Measurements from ENCODE around the gene IFT25.
A peak's percentile ranks its signal among the peaks of the same experiment; 100 is the strongest.
"Not testable (repeated sequence)": the region's sequence is repeated elsewhere in the genome, so short reads cannot be mapped to it uniquely, and the experiment has no call there.

Gene IFT25

GRCh38 chr1:53945433-53946251 is at the start of gene IFT25:
IFT25 (minus strand) TSS chr1:53945699; CDS start chr1:53940082, 5,617 bp downstream.
- Histone ChIP-seq H4K20me1 (peaks cover 33% of the 10 kb centered on the region), H3K9me3 (no peaks in the 10 kb centered on the region), H3K4me2 (peak within 1 kb of the TSS; percentile 95), H3K4me3 (peak within 1 kb of the TSS; percentile 83), H3K9ac (peak within 1 kb of the TSS; percentile 81), H3K4me1 (peaks cover 53% of the 10 kb centered on the region), H3K36me3 (0 out of 2 replicates have a peak, but pooled peaks cover 14% of the 10 kb centered on the region), H3K27me3 (no peaks in the 10 kb centered on the region), H3K27ac (peak within 1 kb of the TSS; percentile 76)
- no peak for TF ChIP-seq Cebpa-rat (IDR thresholded peaks at IDR 0.05)

DNA sequence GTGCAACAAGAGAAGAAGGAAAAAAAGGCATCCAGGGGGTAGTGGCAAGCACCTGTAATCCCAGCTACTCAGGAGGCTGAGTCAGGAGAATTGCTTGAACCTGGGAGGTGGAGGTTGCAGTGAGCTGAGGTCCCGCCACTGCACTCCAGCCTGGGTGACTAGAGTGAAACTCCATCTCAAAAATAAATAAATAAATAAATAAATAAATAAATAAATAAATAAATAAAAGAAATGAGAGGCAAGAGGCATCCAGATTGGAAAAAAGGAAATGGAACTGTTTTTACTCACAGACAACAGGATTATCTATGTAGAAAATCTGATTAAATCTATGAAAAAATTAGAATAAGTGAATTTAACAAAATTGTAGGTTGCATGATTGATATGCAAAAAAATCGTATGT is 49.0 kb upstream of the IFT25 start:
- H3K4me2 ChIP-seq, H3K27ac ChIP-seq, H3K4me3 ChIP-seq, H3K36me3 ChIP-seq, H3K4me1 ChIP-seq, H3K27me3 ChIP-seq, H3K9ac ChIP-seq, H4K20me1 ChIP-seq: not testable (repeated sequence)
- H3K9me3 ChIP-seq: peaks cover 21% of the 10 kb centered on the region

DNA sequence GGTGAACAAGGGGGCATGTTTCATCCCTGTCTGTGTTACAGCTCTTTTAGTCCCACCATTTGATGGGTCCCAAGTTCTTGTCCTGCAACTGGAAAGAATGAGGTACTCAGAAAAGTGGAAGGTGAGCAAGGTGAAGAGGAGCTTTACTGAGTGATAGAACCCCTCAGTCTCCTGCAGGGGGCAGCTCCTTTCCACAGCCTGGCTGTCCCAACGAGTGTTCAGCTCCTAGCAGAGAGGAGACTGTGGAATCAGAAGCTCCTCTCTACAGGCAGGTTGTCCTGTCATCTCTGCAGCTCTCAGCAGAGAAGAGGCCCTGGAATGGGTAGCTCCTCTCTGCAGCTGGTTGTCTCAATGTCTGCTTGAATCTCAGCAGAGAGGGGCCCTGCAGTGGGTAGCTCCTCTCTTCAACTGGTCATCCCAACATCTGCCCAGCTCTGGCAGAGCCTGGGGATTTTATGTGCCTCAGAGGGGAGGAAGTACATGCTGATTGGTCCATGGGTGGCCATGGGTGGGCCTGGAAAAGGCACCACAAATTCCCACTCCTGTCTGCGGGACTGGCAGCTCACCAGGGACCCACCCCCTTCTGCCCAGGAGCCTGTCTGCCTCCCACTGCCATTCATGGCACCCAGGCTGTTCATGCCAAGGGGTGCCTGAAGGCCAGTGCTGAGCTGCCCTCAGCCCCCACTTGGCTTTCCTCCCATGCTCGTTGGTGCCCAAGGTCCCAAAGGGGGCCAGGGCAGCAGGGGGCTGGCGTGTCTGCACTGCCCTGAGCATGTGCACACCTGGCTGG is 46.8 kb upstream of the IFT25 start:
- Histone ChIP-seq H3K4me3 (peak overlapping the region; percentile 18; the same call in 1 of the 2 replicates), H3K36me3 (no peaks in the 10 kb centered on the region), H3K4me2 (no peak overlapping the region), H4K20me1 (no peaks in the 10 kb centered on the region), H3K4me1 (no peaks in the 10 kb centered on the region), H3K9me3 (peaks cover 21% of the 10 kb centered on the region), H3K9ac (no peak overlapping the region), H3K27me3 (no peaks in the 10 kb centered on the region), H3K27ac (no peak overlapping the region)
- no peak for TF ChIP-seq Cebpa-rat (IDR thresholded peaks at IDR 0.05)

DNA sequence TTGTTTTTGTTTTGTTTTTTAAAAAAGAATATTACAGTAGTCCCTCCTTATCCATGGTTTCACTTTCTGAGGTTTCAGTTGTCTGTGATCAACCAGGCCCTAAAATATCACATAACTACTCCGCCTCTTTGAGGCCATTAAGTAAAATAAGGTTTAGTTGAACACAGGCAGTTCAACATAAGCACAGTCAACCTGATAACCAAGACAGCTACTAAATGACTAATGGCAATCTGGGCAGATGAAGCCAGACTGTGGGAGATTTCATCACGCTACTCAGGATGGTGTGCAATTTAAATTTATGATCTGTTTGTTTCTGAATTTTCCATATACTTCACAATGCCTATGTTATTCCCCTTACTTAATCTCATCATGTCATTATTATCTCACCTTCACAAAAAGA is 42.4 kb upstream of the IFT25 start:
- H3K4me1 ChIP-seq: no peaks in the 10 kb centered on the region
- no peaks in the 10 kb centered on the region for H4K20me1 ChIP-seq
- TF ChIP-seq Cebpa-rat (IDR thresholded peaks at IDR 0.05): no peak
- no peak overlapping the region for H3K27ac ChIP-seq
- no peaks in the 10 kb centered on the region for H3K27me3 ChIP-seq
- no peak overlapping the region for H3K9ac ChIP-seq
- no peak overlapping the region for H3K4me3 ChIP-seq
- H3K9me3 ChIP-seq: peaks cover 18% of the 10 kb centered on the region
- no peaks in the 10 kb centered on the region for H3K36me3 ChIP-seq
- no peak overlapping the region for H3K4me2 ChIP-seq

DNA sequence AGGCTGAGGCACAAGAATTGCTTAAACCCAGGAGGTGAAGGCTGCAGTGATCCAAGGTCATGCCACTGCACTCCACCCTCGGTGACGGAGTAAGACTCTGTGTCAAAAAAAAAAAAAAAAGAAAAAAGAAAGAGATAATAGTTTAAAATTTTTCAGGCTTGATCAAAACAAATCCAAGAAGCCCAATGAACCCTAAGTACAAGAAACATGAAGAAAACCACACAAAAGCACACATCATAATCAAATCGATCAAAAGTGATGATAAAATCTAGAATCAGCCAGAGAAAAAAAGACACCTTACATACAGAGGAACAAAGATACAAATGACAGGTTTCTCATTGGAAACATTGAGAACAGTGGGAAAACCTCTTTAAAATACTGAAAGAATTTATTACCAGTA is 41.0 kb upstream of the IFT25 start:
- no peaks in the 10 kb centered on the region for H4K20me1 ChIP-seq
- no peak overlapping the region for H3K4me2 ChIP-seq
- no peak overlapping the region for H3K27ac ChIP-seq
- H3K4me3 ChIP-seq: no peak overlapping the region
- peaks cover 4% of the 10 kb centered on the region for H3K9me3 ChIP-seq
- H3K27me3 ChIP-seq: no peaks in the 10 kb centered on the region
- no peak overlapping the region for H3K9ac ChIP-seq
- peaks cover 8% of the 10 kb centered on the region; the same call in 1 of the 2 replicates for H3K4me1 ChIP-seq
- TF ChIP-seq Cebpa-rat (IDR thresholded peaks at IDR 0.05): no peak
- H3K36me3 ChIP-seq: no peaks in the 10 kb centered on the region

- no peak overlapping the region for H3K27ac ChIP-seq
- H4K20me1 ChIP-seq: no peaks in the 10 kb centered on the region
- no peaks in the 10 kb centered on the region for H3K9me3 ChIP-seq
- no peak for TF ChIP-seq Cebpa-rat (IDR thresholded peaks at IDR 0.05)
- H3K27me3 ChIP-seq: no peaks in the 10 kb centered on the region
- peaks cover 18% of the 10 kb centered on the region for H3K4me1 ChIP-seq
- H3K9ac ChIP-seq: no peak overlapping the region
- H3K36me3 ChIP-seq: no peaks in the 10 kb centered on the region
- no peak overlapping the region for H3K4me2 ChIP-seq
- no peak overlapping the region for H3K4me3 ChIP-seq
Measured at GRCh38 chr1:53984726-53985125, 39.2 kb upstream of the IFT25 start.

DNA sequence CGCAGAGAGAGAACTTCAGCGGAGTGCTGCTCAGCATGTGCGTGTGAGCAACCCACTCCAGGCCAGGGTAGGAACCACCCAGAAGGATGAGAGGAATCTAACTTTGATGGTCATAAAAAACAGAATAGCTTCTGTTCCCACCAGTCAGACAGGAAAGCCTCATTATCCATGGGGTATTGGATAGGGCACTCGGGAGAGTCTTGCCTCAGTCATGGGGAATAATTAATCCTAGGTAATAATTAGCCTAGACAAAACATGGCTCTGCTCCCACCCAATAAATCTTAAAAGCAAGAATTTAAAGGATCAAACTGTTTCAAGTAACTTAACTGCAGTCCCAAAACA is 37.2 kb upstream of the IFT25 start:
- H3K27ac ChIP-seq: no peak overlapping the region
- H4K20me1 ChIP-seq: no peaks in the 10 kb centered on the region
- peaks cover 28% of the 10 kb centered on the region for H3K4me1 ChIP-seq
- TF ChIP-seq Cebpa-rat (IDR thresholded peaks at IDR 0.05): no peak
- H3K4me2 ChIP-seq: no peak overlapping the region
- H3K9me3 ChIP-seq: no peaks in the 10 kb centered on the region
- no peaks in the 10 kb centered on the region for H3K36me3 ChIP-seq
- H3K27me3 ChIP-seq: no peaks in the 10 kb centered on the region
- H3K9ac ChIP-seq: no peak overlapping the region
- H3K4me3 ChIP-seq: no peak overlapping the region

DNA sequence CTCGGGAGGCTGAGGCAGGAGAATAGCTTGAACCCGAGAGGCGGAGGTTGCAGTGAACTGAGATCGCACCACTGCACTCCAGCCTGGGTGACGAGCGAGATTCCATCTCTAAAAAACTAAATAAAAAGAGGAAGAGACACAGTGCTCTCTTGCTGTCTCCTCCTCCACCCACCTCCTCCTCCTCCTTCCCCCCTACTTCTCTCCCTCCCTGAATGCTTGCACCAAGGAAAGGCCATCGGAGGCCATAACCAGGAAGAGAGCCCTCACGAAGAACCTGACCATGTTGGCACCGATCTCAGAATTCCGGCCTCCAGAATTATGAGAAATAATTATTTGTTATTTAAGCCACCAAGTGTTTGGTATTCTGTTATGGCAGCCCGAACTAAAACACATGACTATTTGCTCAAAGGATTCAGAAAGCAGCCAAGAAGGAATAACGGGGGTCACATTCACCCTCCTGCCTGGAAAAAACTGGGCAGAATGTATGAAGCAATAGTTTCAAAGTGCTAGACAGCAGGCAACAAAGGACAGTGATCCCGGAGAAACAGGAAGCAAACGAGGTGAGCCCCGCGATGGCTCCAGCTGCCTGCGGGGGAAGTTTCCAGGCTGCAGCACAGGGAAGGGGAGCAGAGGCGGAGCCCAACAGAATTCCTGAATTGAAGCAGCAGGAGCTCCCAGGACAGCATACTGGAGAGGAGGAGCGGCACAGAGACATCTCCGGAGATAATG is 36.7 kb upstream of the IFT25 start:
- peaks cover 28% of the 10 kb centered on the region for H3K4me1 ChIP-seq
- no peaks in the 10 kb centered on the region for H3K27me3 ChIP-seq
- H3K9ac ChIP-seq: no peak overlapping the region
- no peak overlapping the region for H3K27ac ChIP-seq
- TF ChIP-seq Cebpa-rat (IDR thresholded peaks at IDR 0.05): no peak
- H3K4me3 ChIP-seq: no peak overlapping the region
- no peaks in the 10 kb centered on the region for H4K20me1 ChIP-seq
- H3K9me3 ChIP-seq: no peaks in the 10 kb centered on the region
- no peak overlapping the region for H3K4me2 ChIP-seq
- H3K36me3 ChIP-seq: no peaks in the 10 kb centered on the region

DNA sequence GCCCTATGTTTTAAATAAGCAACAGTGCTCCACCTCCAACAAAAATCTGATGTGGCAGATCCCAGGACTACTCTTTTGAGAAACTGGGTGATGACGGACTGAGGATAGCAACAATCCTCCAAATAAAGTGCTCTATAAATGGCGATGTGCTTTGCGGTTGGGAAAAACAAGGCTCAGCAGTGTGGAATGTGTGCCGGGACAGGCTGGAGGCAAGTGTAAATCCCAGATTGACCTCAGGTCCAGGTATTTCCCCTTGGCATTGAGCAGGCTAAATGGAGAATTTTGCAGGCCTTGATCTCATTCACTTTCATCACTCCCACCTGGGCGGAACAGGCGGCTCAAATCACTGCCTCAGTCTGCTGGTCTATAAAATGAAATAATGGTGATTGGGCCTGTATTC is 35.7 kb upstream of the IFT25 start:
- H3K9ac ChIP-seq: no peak overlapping the region
- H3K27me3 ChIP-seq: no peaks in the 10 kb centered on the region
- H3K36me3 ChIP-seq: no peaks in the 10 kb centered on the region
- H3K4me3 ChIP-seq: no peak overlapping the region
- H3K27ac ChIP-seq: no peak overlapping the region
- H3K4me2 ChIP-seq: no peak overlapping the region
- H3K9me3 ChIP-seq: no peaks in the 10 kb centered on the region
- no peak for TF ChIP-seq Cebpa-rat (IDR thresholded peaks at IDR 0.05)
- H3K4me1 ChIP-seq: peaks cover 33% of the 10 kb centered on the region
- no peaks in the 10 kb centered on the region for H4K20me1 ChIP-seq
